Naive thymus-derived CD4-positive, alpha-beta T cell (primary cell): Measurements from ENCODE around the gene IRF2BPL. TPM values are rescaled to one million over a fixed set of nuclear protein-coding genes. Genes with fewer than 3 reads are reported as not detected.
A peak's percentile ranks its signal among the peaks of the same experiment; 100 is the strongest.

Experiments
- ATAC-seq: fragments of 150-1000 bp; cut with Tn5 transposase; 2 replicates; pipeline ENCODE4 v1.10.0; 2021; ENCODE audit warnings: mild to moderate bottlenecking, moderate library complexity
- CTCF ChIA-PET: fragments of 350-600 bp; sonication (Branson Sonifier 250); formaldehyde crosslinking; loops from one replicate; lab custom pipeline; 2021; ENCODE audit warnings: antibody characterized with exemption; lab: Charles Lee
- POLR2A ChIA-PET: fragments of 350-600 bp; sonication (Branson Sonifier 250); formaldehyde crosslinking; loops from one replicate; lab custom pipeline; 2021; ENCODE audit warnings: antibody characterized with exemption, inconsistent platforms; lab: Charles Lee
- DNase-seq, 9 donors: peaks; one replicate each; pipeline versions ENCODE4 v3.0.0 to v3.0.0-alpha.2; 2020 to 2022; ENCODE audit warnings: mixed read lengths in 1 of 9
- H3K27ac ChIP-seq: one replicate; pipeline ENCODE4 v1.7.0; 2013; ENCODE audit warnings: mild to moderate bottlenecking, low read depth, low read length, moderate library complexity
- H3K27me3 ChIP-seq, 2 donors: one replicate each; pipeline ENCODE4 v1.7.0; 2013; ENCODE audit warnings: low read length in 2 of 2, mild to moderate bottlenecking in 2 of 2, moderate library complexity in 2 of 2; ENCODE audit not compliant: control insufficient read depth in 2 of 2, insufficient read depth in 2 of 2
- H3K36me3 ChIP-seq, 3 experiments: 1 replicate in 2 of 3; 2 replicates in 1 of 3; pipeline ENCODE4 v1.7.0; 2013; ENCODE audit warnings: low read length in 3 of 3, mild to moderate bottlenecking in 3 of 3, moderate library complexity in 1 of 3; ENCODE audit not compliant: insufficient read depth in 3 of 3, control insufficient read depth in 2 of 3
- H3K4me1 ChIP-seq, 2 donors: one replicate each; pipeline ENCODE4 v1.7.0; 2013; ENCODE audit warnings: low read length in 2 of 2, mild to moderate bottlenecking in 2 of 2, moderate library complexity in 1 of 2; ENCODE audit not compliant: control insufficient read depth in 2 of 2, insufficient read depth in 2 of 2
- H3K4me3 ChIP-seq: 2 replicates; pipeline ENCODE4 v1.7.0; 2013; ENCODE audit warnings: mild to moderate bottlenecking, low read length
- H3K9me3 ChIP-seq, 3 experiments: 1 replicate in 2 of 3; 2 replicates in 1 of 3; pipeline ENCODE4 v1.7.0; 2013; ENCODE audit warnings: low read length in 3 of 3; ENCODE audit not compliant: control insufficient read depth in 2 of 3
- H3K27ac Mint-ChIP-seq, 9 donors: one replicate each; pipeline ENCODE4 v1.8.0; 2020 to 2022; ENCODE audit warnings: mixed read lengths in 9 of 9, mild to moderate bottlenecking in 8 of 9, moderate library complexity in 5 of 9, inconsistent platforms in 2 of 9
- H3K27me3 Mint-ChIP-seq, 5 donors: one replicate each; pipeline ENCODE4 v1.8.0; 2021 to 2022; ENCODE audit warnings: mixed read lengths in 5 of 5, mild to moderate bottlenecking in 1 of 5
- H3K36me3 Mint-ChIP-seq, 5 donors: one replicate each; pipeline ENCODE4 v1.8.0; 2020 to 2022; ENCODE audit warnings: mixed read lengths in 5 of 5, mild to moderate bottlenecking in 3 of 5, inconsistent platforms in 1 of 5
- H3K4me1 Mint-ChIP-seq, 7 donors: one replicate each; pipeline ENCODE4 v1.8.0; 2020 to 2022; ENCODE audit warnings: mixed read lengths in 7 of 7, mild to moderate bottlenecking in 3 of 7, inconsistent platforms in 1 of 7
- H3K4me3 Mint-ChIP-seq, 10 donors: one replicate each; pipeline ENCODE4 v1.8.0; 2020 to 2022; ENCODE audit warnings: mild to moderate bottlenecking in 10 of 10, mixed read lengths in 10 of 10, moderate library complexity in 6 of 10, inconsistent platforms in 2 of 10
- H3K9me3 Mint-ChIP-seq, 11 donors: one replicate each; pipeline ENCODE4 v1.8.0; 2020 to 2022; ENCODE audit warnings: mixed read lengths in 11 of 11, mild to moderate bottlenecking in 4 of 11, inconsistent platforms in 1 of 11, moderate library complexity in 1 of 11
- intact Hi-C, 2 donors: fragments of 100-400 bp; cut with micrococcal nuclease; formaldehyde crosslinking; loops; one replicate each; pipeline ENCODE4 v1.15.1; 2023
- polyA plus RNA-seq, 2 donors: library from polyadenylated mRNA; unstranded; fragments of 300-500 nt; fragmentation: Illumina TruSeq; gene quantifications; one replicate each; pipeline ENCODE4 v1.2.3, GENCODE V29; 2021
- total RNA-seq, 6 experiments: library from RNA in 5 of 6; stranded (reverse) in 5 of 6; gene quantifications; 1 replicate in 5 of 6; 2 replicates in 1 of 6; pipeline ENCODE4 v1.2.3 and lab custom pipeline; 2021 to 2026

The IRF2BPL gene
- total and polyA plus RNA-seq, 7 experiments from 2014 or later: 3.5 to 45.2 (median 33.7) TPM

DNA sequence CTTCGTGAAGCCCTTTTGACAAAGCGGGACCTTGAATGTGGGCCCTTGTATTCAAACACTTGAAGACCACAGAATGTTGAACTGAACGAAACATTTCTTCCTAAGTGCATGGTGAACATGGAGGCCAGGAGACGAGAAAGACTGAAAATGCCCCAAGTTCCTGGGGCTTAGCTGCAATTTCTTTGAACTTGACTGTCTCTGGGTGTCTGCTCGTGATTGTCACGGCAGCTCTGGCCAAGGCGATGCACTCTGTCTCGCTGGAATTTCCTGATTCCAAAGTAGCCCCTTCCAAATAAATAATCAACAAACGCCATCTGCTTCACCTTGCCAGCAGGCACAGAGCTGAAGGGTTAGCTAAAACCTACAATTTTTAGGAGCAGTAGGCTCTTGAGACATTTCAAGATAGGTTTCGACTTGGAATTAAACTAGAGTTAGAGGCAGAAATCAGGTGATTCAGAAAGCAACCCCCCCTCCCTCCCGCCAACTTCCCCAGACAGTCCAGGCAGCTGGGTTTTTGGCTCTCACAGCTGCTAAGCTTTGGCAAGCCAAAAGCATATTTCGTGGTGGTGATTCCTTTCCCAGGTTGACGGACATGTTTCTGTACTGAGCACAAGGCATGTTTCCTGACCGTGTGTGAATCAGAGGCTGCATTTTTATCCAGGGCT, 13.5 kb upstream of the IRF2BPL start:
- H3K4me1 Mint-ChIP-seq: peaks cover 52 to 98% (median 88%) of the 10 kb centered on the region in 7 donors
- H3K4me1 ChIP-seq: peaks cover 57 to 68% of the 10 kb centered on the region in 2 donors
- intact Hi-C loops: loop anchor here (2.0 to 5.0 kb wide), 5 partner anchors 57 to 575 kb away; partner anchors contain the start of genes AHSA1 (in 1 of the 2), ANGEL1 (in 1 of the 2), CIPC (in 1 of the 2) and GSTZ1 (in 1 of the 2)
- ChIA-PET CTCF (interaction anchor here (0.6 to 6.1 kb wide), 7 partner anchors 11 to 133 kb away, joined by 3 to 61 read pairs (median 5); partner anchors contain the start of gene IRF2BPL), POLR2A (interaction anchor here (0.7 to 12.3 kb wide), 7 partner anchors 11 to 279 kb away, joined by 3 to 240 read pairs (median 24); partner anchors contain the start of genes GSTZ1, IRF2BPL and POMT2)
- no peaks in the 10 kb centered on the region for H3K36me3 Mint-ChIP-seq
- H3K4me3 ChIP-seq: no peak overlapping the region
- no peaks in the 10 kb centered on the region for H3K9me3 ChIP-seq
- ATAC-seq (no peak), DNase-seq (no peak)
- no peaks in the 10 kb centered on the region for H3K27me3 ChIP-seq
- peak overlapping the region; percentile 97 to 100 (median 99) for H3K27ac Mint-ChIP-seq
- no peaks in the 10 kb centered on the region for H3K27me3 Mint-ChIP-seq
- H3K36me3 ChIP-seq: no peaks in the 10 kb centered on the region
- H3K4me3 Mint-ChIP-seq: peak overlapping the region; percentile 38 to 97 (median 84)
- peak overlapping the region; percentile 97 for H3K27ac ChIP-seq
- peaks cover 0 to 3% (median 0%) of the 10 kb centered on the region in 11 donors for H3K9me3 Mint-ChIP-seq

DNA sequence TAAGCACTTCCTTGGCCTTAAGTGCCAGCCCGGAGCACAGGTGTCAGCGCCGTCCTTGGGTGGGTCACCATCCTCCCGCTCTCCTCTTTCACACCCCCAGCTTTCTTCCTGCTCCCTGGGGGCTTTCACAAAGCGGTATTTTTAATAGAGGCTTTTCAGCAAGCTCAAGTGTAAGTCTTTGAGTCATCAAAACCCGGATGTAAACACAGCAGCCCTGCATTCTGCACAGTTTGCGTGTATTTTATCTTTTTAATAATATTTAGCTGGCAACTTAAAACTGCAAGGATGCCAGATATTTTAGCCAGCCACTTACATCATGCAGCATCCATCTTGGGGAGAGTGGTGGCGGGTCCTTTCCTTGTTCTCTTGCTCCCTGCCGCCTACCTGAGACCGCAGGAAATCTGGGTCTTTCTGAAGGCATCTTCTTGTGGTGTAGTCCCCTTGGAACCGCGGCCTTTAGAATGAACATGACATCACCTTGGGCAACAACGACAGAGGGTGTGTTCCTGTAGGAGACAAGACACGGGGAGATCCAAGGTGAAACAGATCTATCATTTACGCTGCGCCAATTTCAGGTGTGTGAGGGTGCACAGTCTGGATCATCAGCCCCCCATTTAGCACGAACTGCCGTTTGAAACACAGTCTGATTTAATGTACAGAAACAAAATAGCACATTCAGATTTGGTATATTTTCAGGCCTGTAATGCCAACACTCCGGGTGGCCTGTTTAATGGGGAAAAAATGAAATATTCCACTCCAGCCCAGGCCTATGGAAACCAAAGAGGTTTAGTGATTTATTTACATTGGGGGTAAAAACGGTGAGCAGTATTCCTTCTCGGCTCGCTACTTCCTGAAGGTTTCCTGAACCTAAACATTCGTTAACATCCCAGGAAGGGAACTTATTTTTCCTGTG, 12.5 kb upstream of the IRF2BPL start:
- H3K4me1 ChIP-seq: peaks cover 57 to 77% of the 10 kb centered on the region in 2 donors
- Mint-ChIP-seq H3K4me3 (peak overlapping the region; percentile 76 to 97 (median 87)), H3K36me3 (peaks cover 0 to 3% (median 0%) of the 10 kb centered on the region in 5 donors), H3K27me3 (no peaks in the 10 kb centered on the region), H3K9me3 (peaks cover 0 to 3% (median 0%) of the 10 kb centered on the region in 11 donors), H3K27ac (peak overlapping the region; percentile 97 to 100 (median 99)), H3K4me1 (peaks cover 53 to 100% (median 89%) of the 10 kb centered on the region in 7 donors)
- ChIA-PET POLR2A (interaction anchor here (0.6 to 12.3 kb wide), 17 partner anchors 9 to 280 kb away, joined by 3 to 240 read pairs (median 4); partner anchors contain the start of genes GSTZ1, IRF2BPL and POMT2), CTCF (interaction anchor here (0.7 to 6.1 kb wide), 11 partner anchors 11 to 132 kb away, joined by 3 to 61 read pairs (median 4); partner anchors contain the start of gene IRF2BPL)
- H3K36me3 ChIP-seq: no peaks in the 10 kb centered on the region
- H3K27ac ChIP-seq: peak overlapping the region; percentile 97
- no peaks in the 10 kb centered on the region for H3K27me3 ChIP-seq
- peak; percentile 45 for ATAC-seq
- DNase-seq: peak in 2 of 9 donors; percentile 58 to 71
- intact Hi-C loops: loop anchor here (1.0 to 5.0 kb wide), 15 partner anchors 9 to 576 kb away; partner anchors contain the start of genes CIPC (in 2 of the 2), GSTZ1 (in 2 of the 2), IRF2BPL (in 2 of the 2) and AHSA1 (in 1 of the 2)
- no peaks in the 10 kb centered on the region for H3K9me3 ChIP-seq
- H3K4me3 ChIP-seq: peak overlapping the region; percentile 78

DNA sequence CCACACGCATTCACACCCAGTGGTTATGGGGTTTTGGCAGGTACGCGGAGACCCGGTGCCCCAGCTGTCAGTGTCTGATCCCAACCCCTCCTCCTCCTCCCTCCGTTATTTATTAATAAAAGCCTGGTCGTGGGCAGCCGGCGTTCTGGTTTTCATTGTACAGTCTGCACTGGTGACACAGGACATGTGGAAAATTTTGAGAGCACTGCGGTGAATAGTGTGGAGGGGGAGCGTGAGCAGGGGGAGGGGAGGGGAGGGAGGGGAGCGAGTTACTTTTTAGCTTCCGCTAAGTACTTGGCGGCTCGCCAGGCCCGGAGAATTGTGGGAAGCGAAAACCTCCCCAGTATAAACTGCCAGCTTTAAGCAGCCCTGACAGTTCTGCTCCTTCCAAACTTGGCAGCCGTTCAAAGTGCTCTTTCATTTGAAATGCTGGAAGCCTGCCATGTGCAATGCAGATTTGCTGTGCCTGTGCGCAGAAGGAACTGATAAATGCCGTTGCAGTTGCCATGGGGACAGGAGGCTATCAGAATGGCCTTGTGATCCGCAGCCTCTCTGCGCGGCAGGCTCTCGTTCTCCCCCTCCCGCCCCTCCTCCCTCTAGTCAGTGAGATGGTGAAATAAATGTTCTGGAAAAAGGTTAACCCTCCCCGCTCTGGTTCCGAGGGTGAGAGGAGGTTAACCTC, 11.7 kb upstream of the IRF2BPL start:
- peaks cover 0 to 3% (median 0%) of the 10 kb centered on the region in 5 donors for H3K36me3 Mint-ChIP-seq
- Histone ChIP-seq H3K36me3 (no peaks in the 10 kb centered on the region), H3K4me1 (peaks cover 57 to 77% of the 10 kb centered on the region in 2 donors), H3K27me3 (no peaks in the 10 kb centered on the region), H3K9me3 (no peaks in the 10 kb centered on the region), H3K27ac (peak overlapping the region; percentile 97), H3K4me3 (peak overlapping the region; percentile 78)
- H3K4me3 Mint-ChIP-seq: peak overlapping the region; percentile 76 to 97 (median 87)
- peaks cover 0 to 3% (median 0%) of the 10 kb centered on the region in 11 donors for H3K9me3 Mint-ChIP-seq
- H3K27ac Mint-ChIP-seq: peak overlapping the region; percentile 97 to 100 (median 99)
- intact Hi-C loops: loop anchor here (1.0 to 5.0 kb wide), 15 partner anchors 8 to 577 kb away; partner anchors contain the start of genes CIPC (in 2 of the 2), GSTZ1 (in 2 of the 2), IRF2BPL (in 2 of the 2) and AHSA1 (in 1 of the 2)
- POLR2A ChIA-PET: interaction anchor here (0.6 to 12.3 kb wide), 15 partner anchors 10 to 281 kb away, joined by 3 to 240 read pairs (median 4); partner anchors contain the start of genes GSTZ1, IRF2BPL and POMT2
- DNase-seq (peak; percentile 86 to 99 (median 99)), ATAC-seq (peak; percentile 87)
- H3K4me1 Mint-ChIP-seq: peaks cover 50 to 97% (median 89%) of the 10 kb centered on the region in 7 donors
- H3K27me3 Mint-ChIP-seq: no peaks in the 10 kb centered on the region
- CTCF ChIA-PET: interaction anchor here (0.7 to 6.1 kb wide), 11 partner anchors 10 to 263 kb away, joined by 3 to 61 read pairs (median 4); partner anchors contain the start of gene IRF2BPL

DNA sequence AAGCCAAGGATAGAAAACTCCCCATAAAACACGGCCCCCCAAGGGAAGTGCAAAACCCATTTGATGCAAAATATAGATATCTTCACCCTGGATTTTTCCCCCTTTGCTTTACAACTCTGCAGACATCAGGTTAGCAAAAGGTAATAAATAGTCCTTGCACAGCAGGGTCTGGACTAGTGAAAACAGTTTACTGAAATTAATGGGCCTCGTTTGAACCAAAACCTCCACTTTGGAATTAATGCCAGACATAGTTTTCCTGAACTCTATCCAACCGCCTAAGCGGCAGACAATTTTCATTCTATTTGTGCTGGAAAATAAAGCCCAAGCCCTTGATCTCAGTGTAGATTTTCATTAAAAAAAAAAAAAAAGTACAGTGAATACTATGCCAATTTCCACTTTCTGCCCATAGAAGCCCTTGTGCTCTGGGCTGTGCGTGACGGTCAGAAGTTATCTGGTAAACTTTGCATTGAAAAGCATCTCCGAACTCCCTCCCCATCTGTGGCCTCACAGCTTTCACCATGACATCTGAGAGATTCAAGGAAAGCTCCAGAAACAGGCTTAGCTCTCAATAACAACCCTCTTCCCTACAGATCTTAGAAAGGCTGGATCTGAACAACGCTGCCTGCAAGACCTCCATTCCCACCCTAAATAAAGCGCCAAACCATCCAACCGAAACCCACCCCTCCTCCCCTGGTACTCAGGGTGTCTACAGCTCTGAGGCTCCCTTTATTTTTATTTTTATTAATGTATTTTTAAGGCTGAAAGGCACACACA, 11.0 kb upstream of the IRF2BPL start:
- no peaks in the 10 kb centered on the region for H3K27me3 ChIP-seq
- peaks cover 0 to 3% (median 0%) of the 10 kb centered on the region in 11 donors for H3K9me3 Mint-ChIP-seq
- DNase-seq (peak in 2 of 9 donors; percentile 13 to 28), ATAC-seq (no peak)
- H3K27me3 Mint-ChIP-seq: no peaks in the 10 kb centered on the region
- H3K27ac ChIP-seq: peak overlapping the region; percentile 80
- intact Hi-C loops: loop anchor here (1.0 to 10.0 kb wide), 16 partner anchors 7 to 577 kb away; partner anchors contain the start of genes CIPC (in 2 of the 2), GSTZ1 (in 2 of the 2), IRF2BPL (in 2 of the 2) and SPTLC2 (in 2 of the 2)
- H3K27ac Mint-ChIP-seq: peak overlapping the region; percentile 97 to 100 (median 99)
- peaks cover 0 to 3% (median 0%) of the 10 kb centered on the region in 5 donors for H3K36me3 Mint-ChIP-seq
- H3K4me1 Mint-ChIP-seq: peaks cover 52 to 96% (median 86%) of the 10 kb centered on the region in 7 donors
- ChIA-PET POLR2A (interaction anchor here (0.6 to 12.3 kb wide), 13 partner anchors 9 to 281 kb away, joined by 3 to 240 read pairs (median 6); partner anchors contain the start of genes GSTZ1, IRF2BPL and POMT2), CTCF (interaction anchor here (0.8 to 6.1 kb wide), 9 partner anchors 9 to 264 kb away, joined by 3 to 61 read pairs (median 4); partner anchors contain the start of gene IRF2BPL)
- no peaks in the 10 kb centered on the region for H3K36me3 ChIP-seq
- peak overlapping the region; percentile 31 for H3K4me3 ChIP-seq
- peak overlapping the region; percentile 76 to 97 (median 86) for H3K4me3 Mint-ChIP-seq
- H3K4me1 ChIP-seq: peaks cover 59 to 79% of the 10 kb centered on the region in 2 donors
- no peaks in the 10 kb centered on the region for H3K9me3 ChIP-seq
